GM21367 (cell line): ENCODE measurements around the gene NGDN.

Experiments
- ATAC-seq: cut with Tn5 transposase; IDR thresholded peaks from one replicate; pipeline ENCODE4 v1.9.1; 2021; ENCODE audit not compliant: unreplicated experiment

Gene NGDN

GRCh38 chr14:23468704-23469126 is 788 bp upstream of the NGDN start:
- peak; percentile 1 for ATAC-seq

GRCh38 chr14:23469906-23470403 is 452 bp downstream of the NGDN start:
- no peak for ATAC-seq

DNA sequence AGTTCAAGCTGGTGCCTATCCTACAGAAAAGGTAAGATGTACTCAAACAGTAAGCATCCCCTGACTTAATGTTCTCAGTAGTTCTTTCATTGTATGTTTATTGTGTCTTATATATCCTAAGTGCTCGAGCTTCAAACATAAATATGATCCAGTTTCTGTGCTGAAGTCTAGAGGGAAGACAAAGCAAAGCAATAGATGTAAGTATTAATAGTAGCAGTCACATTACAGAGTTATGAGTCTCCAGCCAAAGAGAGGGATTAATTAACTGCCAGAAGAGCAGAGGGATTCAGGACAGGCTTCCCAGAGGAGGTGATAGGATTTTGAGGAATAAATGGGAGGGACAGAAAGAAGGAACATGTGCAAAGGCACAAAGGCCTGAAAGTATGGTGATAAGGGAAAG is 1.4 kb downstream of the NGDN start:
- no peak for ATAC-seq

GRCh38 chr14:23478109-23478759 is 8.7 kb downstream of the NGDN start:
- no peak for ATAC-seq

GRCh38 chr14:23481362-23481970 is 12.0 kb downstream of the NGDN start:
- ATAC-seq: no peak

- ATAC-seq: no peak
Measured at GRCh38 chr14:23481979-23482822, 12.7 kb downstream of the NGDN start.

DNA sequence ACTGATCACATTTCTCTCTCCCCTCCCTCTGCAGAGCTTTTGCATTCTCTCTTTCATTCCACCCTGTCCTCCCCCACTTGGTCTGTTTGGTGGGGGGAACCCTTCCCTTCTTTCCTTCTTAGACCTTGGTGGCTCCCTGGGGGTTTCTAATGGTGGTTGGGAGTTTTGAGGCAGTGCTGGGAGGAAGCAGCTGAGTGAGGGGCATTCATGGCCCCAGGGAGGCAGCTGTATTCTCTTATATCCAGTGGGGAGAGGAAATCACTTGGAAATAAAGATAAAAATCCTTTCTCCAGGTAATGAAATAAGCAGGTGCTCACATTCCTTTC is 13.3 kb downstream of the NGDN start:
- no peak for ATAC-seq

GRCh38 chr14:23483236-23483854 is 13.8 kb downstream of the NGDN start:
- no peak for ATAC-seq

DNA sequence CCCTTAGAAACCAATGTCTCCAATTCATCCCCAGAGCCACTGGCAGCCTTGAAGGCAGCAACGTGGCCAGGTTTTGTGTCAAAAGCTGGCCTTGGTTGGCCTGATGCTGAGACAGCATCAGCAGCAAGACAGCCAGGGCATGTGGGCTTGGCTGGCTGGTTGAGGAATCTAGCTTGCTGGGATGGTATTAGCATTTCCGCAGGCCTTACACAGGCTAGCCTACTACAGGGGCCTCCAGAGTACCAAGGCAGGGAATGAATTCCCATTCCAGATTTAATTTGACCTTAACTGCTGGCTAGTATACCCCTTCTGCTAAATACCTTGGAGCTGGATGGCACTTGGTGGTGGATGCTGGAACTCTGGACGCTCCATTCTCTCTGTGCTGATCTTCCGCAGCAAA is 15.8 kb downstream of the NGDN start:
- ATAC-seq: no peak

- ATAC-seq: no peak
Measured at GRCh38 chr14:23486036-23486435, 16.5 kb downstream of the NGDN start.

DNA sequence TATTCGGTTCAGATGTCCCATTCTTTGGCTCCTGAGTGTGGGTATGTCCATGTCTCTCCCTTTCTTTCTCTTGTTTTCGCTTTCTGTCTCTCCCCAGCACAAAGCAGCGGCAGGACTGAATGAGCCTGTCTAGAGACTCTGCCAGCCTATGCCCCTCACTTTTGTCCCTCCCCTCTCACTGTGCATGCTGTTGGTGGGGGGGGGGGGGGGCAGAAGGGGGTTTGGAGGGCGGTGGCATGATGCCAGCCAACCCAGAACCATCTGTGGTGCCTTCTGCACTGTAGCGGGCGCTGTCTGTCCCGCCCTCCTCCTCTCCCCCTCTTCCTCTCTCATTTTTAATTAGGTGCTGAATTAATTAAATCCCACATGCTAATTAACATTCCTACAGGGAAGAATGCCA is 17.7 kb downstream of the NGDN start:
- no peak for ATAC-seq

- ATAC-seq: no peak
Measured at GRCh38 chr14:23492618-23493272, 23.2 kb downstream of the NGDN start.

- no peak for ATAC-seq
Measured at GRCh38 chr14:23494223-23494622, 24.7 kb downstream of the NGDN start.

DNA sequence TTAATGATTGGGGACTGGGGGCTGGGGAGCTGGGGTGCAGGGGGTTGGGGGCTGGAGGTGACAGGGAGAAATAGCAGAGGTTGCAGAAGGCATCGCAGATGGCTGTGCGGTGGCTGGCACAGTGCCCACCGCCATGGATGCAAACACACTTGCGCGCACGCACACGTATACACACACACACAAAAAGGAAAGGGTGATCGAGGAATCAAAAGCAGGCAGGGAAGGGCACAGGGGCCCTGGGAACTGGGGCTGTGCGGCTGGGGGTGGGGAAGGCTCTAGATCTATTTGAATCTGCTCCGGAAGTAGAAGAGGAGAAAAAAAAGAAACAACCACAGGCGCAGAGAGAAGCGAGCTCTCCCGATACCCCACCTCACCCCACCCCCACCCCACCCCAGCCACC is 42.7 kb downstream of the NGDN start:
- no peak for ATAC-seq

GRCh38 chr14:23513005-23513817 is 43.7 kb downstream of the NGDN start:
- ATAC-seq: no peak

DNA sequence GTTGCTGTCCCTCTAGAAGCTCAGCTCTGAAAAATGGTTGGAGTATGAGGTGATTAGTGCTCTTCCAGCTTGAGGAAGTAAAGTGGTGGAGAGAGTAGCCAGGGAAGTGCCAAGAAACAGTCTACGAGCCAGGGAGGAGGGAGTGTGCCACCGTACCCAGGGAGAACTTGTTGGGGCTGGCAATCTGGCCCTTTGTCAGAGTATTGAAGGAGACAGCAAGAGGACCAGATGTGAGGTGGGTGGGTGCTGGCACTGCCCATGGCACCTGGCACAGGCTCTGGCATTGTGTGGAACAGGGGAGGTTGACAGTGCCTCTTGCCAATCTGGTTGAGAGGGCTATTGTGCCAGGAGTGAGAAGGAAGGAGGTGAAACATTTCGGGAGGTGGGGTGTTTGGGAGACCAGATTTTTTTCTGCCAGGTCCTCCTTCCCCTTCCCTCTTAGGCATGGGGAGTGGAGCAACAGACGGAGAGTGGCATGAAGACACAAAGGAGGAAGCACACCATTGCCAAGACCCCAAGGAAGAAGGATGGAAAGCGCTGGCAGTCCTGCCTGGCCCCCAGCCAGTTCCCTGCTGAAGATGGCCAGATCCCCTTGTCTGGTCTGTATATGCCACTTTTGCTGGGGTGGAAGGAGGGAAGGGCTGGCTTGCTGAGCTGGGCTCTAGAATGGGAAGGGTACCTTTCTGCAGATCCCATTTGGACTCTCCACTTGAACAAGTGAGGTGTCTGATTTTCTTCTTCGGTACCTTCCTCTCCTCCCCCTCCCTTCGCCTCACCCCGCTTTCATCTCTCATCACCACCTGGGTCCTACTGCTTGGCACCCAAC is 44.5 kb downstream of the NGDN start:
- no peak for ATAC-seq

- ATAC-seq: no peak
Measured at GRCh38 chr14:23514644-23514957, 45.1 kb downstream of the NGDN start.

DNA sequence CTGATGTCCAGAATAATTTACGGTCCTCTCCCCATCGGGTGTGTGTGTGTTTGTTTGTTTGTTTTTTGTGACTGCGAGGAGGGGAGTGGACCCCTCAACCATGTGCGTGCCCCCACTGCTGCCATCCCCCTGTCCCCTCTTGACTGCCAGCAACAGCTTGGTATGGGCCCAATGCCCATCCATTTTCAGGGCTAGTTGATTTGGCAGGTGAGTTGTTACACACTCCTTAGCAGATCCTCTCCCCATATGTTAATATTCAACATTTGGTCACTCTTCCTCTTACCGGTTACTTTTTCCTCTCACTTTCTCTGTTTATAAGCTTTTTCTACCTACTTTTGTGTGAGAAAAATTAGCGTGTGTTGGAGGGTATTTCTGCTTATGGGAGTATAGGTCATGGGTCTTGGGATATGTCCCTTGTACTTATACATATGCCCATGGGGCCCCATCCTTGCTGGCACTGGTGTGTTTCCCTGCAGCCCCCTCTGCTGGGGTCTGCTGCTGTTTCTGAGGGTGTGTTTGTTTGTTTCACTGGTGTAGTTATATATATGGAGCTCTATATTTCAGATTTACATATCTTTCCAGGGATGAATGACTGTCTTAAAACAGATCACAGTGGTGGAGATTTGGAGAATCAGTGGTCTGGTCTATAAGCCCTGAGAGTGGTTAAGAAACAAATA is 48.3 kb downstream of the NGDN start:
- no peak for ATAC-seq

- no peak for ATAC-seq
Measured at GRCh38 chr14:23518709-23519108, 49.2 kb downstream of the NGDN start.
